GM12864 (cell line): ENCODE measurements around the gene PIK3CG.
"Not testable (repeated sequence)": the region's sequence is repeated elsewhere in the genome, so short reads cannot be mapped to it uniquely, and the experiment has no call there.

Source experiments
- DNase-seq: peaks from one replicate; pipeline ENCODE4 v3.0.0-alpha.2; 2011; ENCODE audit warnings: low read depth
- H3K4me3 ChIP-seq: 2 replicates; pipeline ENCODE4 v1.5.1; 2011; ENCODE audit warnings: mild to moderate bottlenecking, low read depth, low read length, control low read depth
- CTCF ChIP-seq: IDR thresholded peaks from 2 replicates; pipeline ENCODE4 v1.5.1; 2011; ENCODE audit warnings: low read depth, mild to moderate bottlenecking, moderate library complexity, low read length, control low read depth, inconsistent platforms; ENCODE audit errors: missing control alignments

Gene PIK3CG

GRCh38 chr7:106887421-106887820 lies 22.3 kb downstream of the PIK3CG start:
- H3K4me3 ChIP-seq, result no peak overlapping the region
- DNase-seq, result peak; percentile 43
- TF ChIP-seq CTCF, result no peak

- DNase-seq, result no peak
- no peak overlapping the region for H3K4me3 ChIP-seq
- no peak for TF ChIP-seq CTCF
These were observed 23.1 kb downstream of the PIK3CG start for GRCh38 chr7:106888204-106888603.

GRCh38 chr7:106890952-106891351 lies 25.9 kb downstream of the PIK3CG start:
- H3K4me3 ChIP-seq, result no peak overlapping the region
- no peak for DNase-seq
- TF ChIP-seq CTCF, result no peak

- DNase-seq, result no peak
- H3K4me3 ChIP-seq, result no peak overlapping the region
- TF ChIP-seq CTCF, result peak; percentile 23
These were observed 26.7 kb downstream of the PIK3CG start for GRCh38 chr7:106891548-106892410.

GRCh38 chr7:106893591-106893990 lies 28.5 kb downstream of the PIK3CG start:
- DNase-seq, result no peak
- H3K4me3 ChIP-seq, result no peak overlapping the region
- TF ChIP-seq CTCF, result no peak

- TF ChIP-seq CTCF, result no peak
- no peak for DNase-seq
- no peak overlapping the region for H3K4me3 ChIP-seq
These were observed 30.3 kb downstream of the PIK3CG start for GRCh38 chr7:106895246-106895864.

GRCh38 chr7:106896231-106896630 lies 31.1 kb downstream of the PIK3CG start:
- TF ChIP-seq CTCF, result no peak
- DNase-seq, result no peak
- no peak overlapping the region for H3K4me3 ChIP-seq

- DNase-seq, H3K4me3 ChIP-seq: not testable (repeated sequence)
These were observed 32.5 kb downstream of the PIK3CG start for GRCh38 chr7:106897553-106897952.

- DNase-seq, H3K4me3 ChIP-seq: not testable (repeated sequence)
These were observed 33.9 kb downstream of the PIK3CG start for GRCh38 chr7:106898967-106899366.
